Calu3 (cell line): ENCODE measurements around the gene PALM3. TPM values are rescaled to one million over a fixed set of nuclear protein-coding genes. Genes with fewer than 3 reads are reported as not detected.
A peak's percentile ranks its signal among the peaks of the same experiment; 100 is the strongest.

Source experiments
- BruUV-seq: library from RNA; stranded (reverse); fragments of 400-500 nt; replicated peaks from 2 replicates; lab custom pipeline; 2021; lab: Mats Ljungman, UMichigan
- CTCF ChIA-PET: fragments of 300-600 bp; sonication (Branson Sonifier 250); formaldehyde crosslinking; loops from one replicate; lab custom pipeline; 2022; ENCODE audit warnings: antibody characterized with exemption; lab: Charles Lee
- DNase-seq: peaks from one replicate; pipeline ENCODE4 v3.0.0; 2022
- H3K27ac Mint-ChIP-seq: one replicate; pipeline ENCODE4 v1.8.0; 2022; ENCODE audit warnings: mixed read lengths; ENCODE audit not compliant: unreplicated experiment
- H3K27me3 Mint-ChIP-seq: one replicate; pipeline ENCODE4 v1.8.0; 2022; ENCODE audit warnings: mixed read lengths; ENCODE audit not compliant: unreplicated experiment
- H3K36me3 Mint-ChIP-seq: one replicate; pipeline ENCODE4 v1.8.0; 2022; ENCODE audit warnings: mild to moderate bottlenecking, moderate library complexity, mixed read lengths; ENCODE audit not compliant: insufficient read depth, unreplicated experiment
- H3K4me1 Mint-ChIP-seq: one replicate; pipeline ENCODE4 v1.8.0; 2022; ENCODE audit warnings: mild to moderate bottlenecking, low read depth, mixed read lengths; ENCODE audit not compliant: unreplicated experiment
- H3K4me3 Mint-ChIP-seq: one replicate; pipeline ENCODE4 v1.8.0; 2022; ENCODE audit warnings: mild to moderate bottlenecking, low read depth, moderate library complexity, mixed read lengths; ENCODE audit not compliant: unreplicated experiment
- H3K9me3 Mint-ChIP-seq: one replicate; pipeline ENCODE4 v1.8.0; 2022; ENCODE audit warnings: low read depth, mixed read lengths; ENCODE audit not compliant: unreplicated experiment
- CTCF ChIP-seq: fragments of 200-600 bp; IDR thresholded peaks from one replicate; pipeline ENCODE4 v1.8.0; 2022; ENCODE audit warnings: antibody characterized with exemption; ENCODE audit not compliant: unreplicated experiment
- intact Hi-C: fragments of 100-400 bp; cut with micrococcal nuclease; formaldehyde crosslinking; loops from one replicate; pipeline ENCODE4 v1.10.0; 2022; ENCODE audit not compliant: unreplicated experiment
- total RNA-seq: library from RNA; stranded (reverse); gene quantifications from 2 replicates; pipeline ENCODE4 v1.2.3, GENCODE V29; 2022

PALM3 gene
- total RNA-seq, 1 experiment from 2014 or later = 21.4 TPM

- peak overlapping the region; percentile 92 for H3K4me3 Mint-ChIP-seq
- TF ChIP-seq CTCF = no peak
- TSS peak; percentile 47 for BruUV-seq
- DNase-seq = peak; percentile 44
- intact Hi-C loops = loop anchor here (2.0 kb wide), 1 partner anchor 193 kb away; no protein-coding TSS in a partner anchor
- H3K4me1 Mint-ChIP-seq = no peaks in the 10 kb centered on the region
- H3K9me3 Mint-ChIP-seq = no peaks in the 10 kb centered on the region
- peaks cover 27% of the 10 kb centered on the region for H3K36me3 Mint-ChIP-seq
- CTCF ChIA-PET = interaction anchor here (0.7 kb wide), 1 partner anchor 62 kb away, joined by 3 read pairs; the partner anchor contains the start of gene ASF1B
- no peaks in the 10 kb centered on the region for H3K27me3 Mint-ChIP-seq
- H3K27ac Mint-ChIP-seq = peak overlapping the region; percentile 67
Observed at GRCh38 chr19:14073925-14074838, 12.3 kb upstream of the PALM3 start.

GRCh38 chr19:14073261-14073924, 11.5 kb upstream of the PALM3 start:
- Mint-ChIP-seq H3K27ac (peak overlapping the region; percentile 67), H3K4me1 (no peaks in the 10 kb centered on the region), H3K4me3 (peak overlapping the region; percentile 92), H3K36me3 (peaks cover 27% of the 10 kb centered on the region), H3K27me3 (no peaks in the 10 kb centered on the region), H3K9me3 (no peaks in the 10 kb centered on the region)
- peak; percentile 78 for DNase-seq
- intact Hi-C loops = loop anchor here (2.0 kb wide), 1 partner anchor 193 kb away; no protein-coding TSS in a partner anchor
- CTCF ChIA-PET = interaction anchor here (0.7 kb wide), 1 partner anchor 63 kb away, joined by 3 read pairs; the partner anchor contains the start of gene ASF1B
- no TSS peak for BruUV-seq
- TF ChIP-seq CTCF = peak; percentile 35

- Mint-ChIP-seq H3K4me3 (peak within 1 kb of the TSS; percentile 92), H3K36me3 (peaks cover 27% of the 10 kb centered on the region), H3K4me1 (no peaks in the 10 kb centered on the region), H3K27ac (peak within 1 kb of the TSS; percentile 67), H3K9me3 (no peaks in the 10 kb centered on the region), H3K27me3 (no peaks in the 10 kb centered on the region)
- CTCF ChIA-PET = interaction anchor here (0.5 to 1.8 kb wide), 5 partner anchors 41 to 954 kb away, joined by 3 to 8 read pairs (median 7); partner anchors contain the start of genes ASF1B and IL27RA
- TF ChIP-seq CTCF = no peak
- BruUV-seq = TSS peak; percentile 40
- peak; percentile 72 for DNase-seq
- intact Hi-C loops = loop anchor here (2.0 kb wide), 1 partner anchor 192 kb away; no protein-coding TSS in a partner anchor
Observed at GRCh38 chr19:14072535-14073260, 10.8 kb upstream of the PALM3 start, which contains the start of gene MISP3. TSS of gene MISP3 (plus strand) at chr19:14072786. CDS start at chr19:14073310, 524 bp downstream.
